ENCODE data around the gene EYA4.

EYA4 gene

GRCh38 chr6:133235221-133235620, 5.9 kb upstream of the EYA4 start:
- no peaks in the 10 kb centered on the region for H3K36me3 ChIP-seq
- H3K27me3 ChIP-seq, result no peaks in the 10 kb centered on the region
- no peaks in the 10 kb centered on the region for H3K9me3 ChIP-seq
- intact Hi-C loops (cut with DNase I; ENCODE audit: low total_unique reads), result no loop called here
- H3K4me1 ChIP-seq, result peaks cover 0 to 11% (median 0%) of the 10 kb centered on the region in 4 donors
- no peak overlapping the region for H3K4me3 ChIP-seq
- no peak overlapping the region for H3K27ac ChIP-seq
- DNase-seq, result no peak
- no peak for TF ChIP-seq CTCF (IDR thresholded peaks at IDR 0.05)

- peaks cover 0 to 16% of the 10 kb centered on the region in 2 donors for H3K27me3 ChIP-seq
- DNase-seq, result no peak
- H3K27ac ChIP-seq, result no peak overlapping the region
- intact Hi-C loops (cut with DNase I; ENCODE audit: low total_unique reads), result no loop called here
- peaks cover 0 to 25% (median 15%) of the 10 kb centered on the region in 4 donors for H3K4me1 ChIP-seq
- H3K4me3 ChIP-seq, result no peak overlapping the region
- no peaks in the 10 kb centered on the region for H3K9me3 ChIP-seq
- H3K36me3 ChIP-seq, result no peaks in the 10 kb centered on the region
- TF ChIP-seq CTCF (IDR thresholded peaks at IDR 0.05), result no peak
Observed at GRCh38 chr6:133236932-133237331, 4.2 kb upstream of the EYA4 start.

GRCh38 chr6:133240511-133241085, 559 bp upstream of the EYA4 start:
- Histone ChIP-seq H3K36me3 (no peaks in the 10 kb centered on the region), H3K4me3 (peak overlapping the region; percentile 48 to 65), H3K9me3 (no peaks in the 10 kb centered on the region), H3K27ac (peak overlapping the region; percentile 1 to 36), H3K27me3 (peaks cover 0 to 30% of the 10 kb centered on the region in 2 donors), H3K4me1 (peaks cover 0 to 36% (median 21%) of the 10 kb centered on the region in 4 donors)
- DNase-seq, result no peak
- no peak for TF ChIP-seq CTCF (IDR thresholded peaks at IDR 0.05)
- intact Hi-C loops (cut with DNase I; ENCODE audit: low total_unique reads), result no loop called here

GRCh38 chr6:133241901-133242636, 912 bp downstream of the EYA4 start:
- Histone ChIP-seq H3K9me3 (no peaks in the 10 kb centered on the region), H3K36me3 (no peaks in the 10 kb centered on the region), H3K4me3 (peak overlapping the region; percentile 48 to 65), H3K27me3 (peaks cover 0 to 30% of the 10 kb centered on the region in 2 donors), H3K27ac (peak overlapping the region in 1 of 2 donors; percentile 36), H3K4me1 (peaks cover 0 to 27% (median 20%) of the 10 kb centered on the region in 4 donors)
- no peak for TF ChIP-seq CTCF (IDR thresholded peaks at IDR 0.05)
- intact Hi-C loops (cut with DNase I; ENCODE audit: low total_unique reads), result no loop called here
- DNase-seq, result no peak

GRCh38 chr6:133242637-133243585, 1.8 kb downstream of the EYA4 start:
- Histone ChIP-seq H3K4me3 (peak overlapping the region; percentile 48 to 65), H3K27me3 (peaks cover 0 to 30% of the 10 kb centered on the region in 2 donors), H3K36me3 (no peaks in the 10 kb centered on the region), H3K27ac (no peak overlapping the region), H3K9me3 (no peaks in the 10 kb centered on the region), H3K4me1 (peaks cover 0 to 27% (median 20%) of the 10 kb centered on the region in 4 donors)
- DNase-seq, result no peak
- intact Hi-C loops (cut with DNase I; ENCODE audit: low total_unique reads), result no loop called here
- no peak for TF ChIP-seq CTCF (IDR thresholded peaks at IDR 0.05)

All from tibial artery (tissue), 4 donors.